ENCODE measurements around the gene OTOF. TPM values are rescaled to one million over a fixed set of nuclear protein-coding genes. Genes with fewer than 3 reads are reported as not detected.

Gene OTOF
- total and polyA plus RNA-seq, 4 donors, result 1.6 to 6.6 (median 5.5) TPM

- Histone ChIP-seq H3K27me3 (ENCODE audit: control insufficient read depth, insufficient read depth, low read length) (no peaks in the 10 kb centered on the region), H3K9me3 (ENCODE audit: control insufficient read depth, insufficient read depth, low read length) (no peaks in the 10 kb centered on the region), H3K27ac (ENCODE audit: low read depth, low read length) (no peak overlapping the region), H3K4me3 (ENCODE audit: low read depth, low read length) (no peak overlapping the region), H3K4me1 (ENCODE audit: control insufficient read depth, insufficient read depth, low read length) (peaks cover 17% of the 10 kb centered on the region), H3K36me3 (ENCODE audit: control insufficient read depth, insufficient read depth, low read length) (peaks cover 39% of the 10 kb centered on the region)
- WGBS (ENCODE audit: insufficient coverage), result 75% methylated on average over 22 of the region's 33 CpGs
- DNase-seq (ENCODE audit: low read depth in 4 of 6, low spot score in 6 of 6), result no peak
These were observed 606 bp downstream of the OTOF start for GRCh38 chr2:26477126-26477910.

DNA sequence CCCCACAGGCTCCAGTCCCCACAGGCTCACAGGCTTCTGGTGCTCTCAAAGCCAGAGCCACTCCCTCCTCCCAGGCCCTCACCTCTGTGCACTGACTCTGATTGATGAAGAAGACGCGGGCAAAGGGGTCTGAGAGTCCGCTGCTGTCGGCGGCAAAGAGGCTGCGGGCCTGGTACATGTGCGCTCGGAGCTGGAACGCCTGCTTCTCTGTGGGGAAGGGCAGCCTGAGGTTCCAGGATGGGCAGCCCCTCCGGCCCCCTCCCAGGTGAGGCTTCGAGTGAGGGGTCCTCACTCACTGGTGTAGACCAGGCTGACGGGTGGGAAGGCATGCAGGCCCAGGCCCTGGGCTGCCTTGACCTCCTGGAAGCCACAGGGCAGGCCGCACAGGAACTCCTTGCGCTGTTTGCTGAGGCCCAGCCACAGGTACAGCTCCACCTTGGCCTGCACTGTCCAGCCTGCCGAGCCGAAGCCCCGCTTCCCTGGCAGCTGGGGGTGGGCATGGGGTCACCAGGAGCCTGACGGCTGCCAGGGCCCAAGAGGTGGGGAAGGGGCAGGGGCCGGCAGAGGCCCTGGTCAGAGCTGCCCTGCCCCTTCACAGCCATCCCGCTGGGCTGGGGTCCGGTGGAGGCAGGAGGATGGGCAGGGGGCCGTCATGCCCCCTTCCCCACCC is 2.0 kb downstream of the OTOF start:
- Histone ChIP-seq H3K9me3 (ENCODE audit: control insufficient read depth, insufficient read depth, low read length) (no peaks in the 10 kb centered on the region), H3K4me1 (ENCODE audit: control insufficient read depth, insufficient read depth, low read length) (peaks cover 14% of the 10 kb centered on the region)
- WGBS (ENCODE audit: insufficient coverage), result 72% methylated on average over 17 of the region's 22 CpGs

DNA sequence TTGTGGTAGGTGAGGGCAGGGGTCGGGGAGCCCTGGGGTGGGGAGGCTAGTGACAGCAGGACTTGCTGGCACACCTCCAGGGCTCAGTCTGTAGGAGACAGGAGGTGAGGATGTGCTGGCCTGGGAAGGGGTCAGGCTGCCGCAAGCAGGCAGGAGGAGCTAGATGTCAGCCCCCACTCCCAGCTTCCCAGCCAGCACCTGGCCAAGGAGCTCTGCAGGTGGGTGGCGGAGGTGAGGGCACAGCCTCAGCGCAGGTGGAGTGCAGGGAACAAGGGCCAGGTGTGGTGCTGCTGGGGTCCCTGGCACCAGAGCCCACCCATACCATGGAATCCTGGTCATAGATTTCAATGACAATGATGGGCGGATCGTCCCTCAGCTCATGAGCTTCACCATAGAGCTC is 2.9 kb downstream of the OTOF start:
- H3K27ac ChIP-seq (ENCODE audit: low read depth, low read length), result no peak overlapping the region
- DNase-seq (ENCODE audit: low read depth in 4 of 6, low spot score in 6 of 6), result no peak
- H3K27me3 ChIP-seq (ENCODE audit: control insufficient read depth, insufficient read depth, low read length), result no peaks in the 10 kb centered on the region
- no peak overlapping the region for H3K4me3 ChIP-seq (ENCODE audit: low read depth, low read length)
- H3K4me1 ChIP-seq (ENCODE audit: control insufficient read depth, insufficient read depth, low read length), result peaks cover 9% of the 10 kb centered on the region
- 92% methylated on average over 6 of the region's 6 CpGs for WGBS (ENCODE audit: insufficient coverage)
- H3K9me3 ChIP-seq (ENCODE audit: control insufficient read depth, insufficient read depth, low read length), result no peaks in the 10 kb centered on the region
- H3K36me3 ChIP-seq (ENCODE audit: control insufficient read depth, insufficient read depth, low read length), result peaks cover 42% of the 10 kb centered on the region

More for the DNA sequence above, 2.0 kb downstream of the OTOF start:
- H3K27me3 ChIP-seq (ENCODE audit: control insufficient read depth, insufficient read depth, low read length), result no peaks in the 10 kb centered on the region
- DNase-seq (ENCODE audit: low read depth in 4 of 6, low spot score in 6 of 6), result peak in 1 of 6 donors; percentile 12
- H3K36me3 ChIP-seq (ENCODE audit: control insufficient read depth, insufficient read depth, low read length), result peaks cover 41% of the 10 kb centered on the region
- no peak overlapping the region for H3K4me3 ChIP-seq (ENCODE audit: low read depth, low read length)
- H3K27ac ChIP-seq (ENCODE audit: low read depth, low read length), result no peak overlapping the region

DNA sequence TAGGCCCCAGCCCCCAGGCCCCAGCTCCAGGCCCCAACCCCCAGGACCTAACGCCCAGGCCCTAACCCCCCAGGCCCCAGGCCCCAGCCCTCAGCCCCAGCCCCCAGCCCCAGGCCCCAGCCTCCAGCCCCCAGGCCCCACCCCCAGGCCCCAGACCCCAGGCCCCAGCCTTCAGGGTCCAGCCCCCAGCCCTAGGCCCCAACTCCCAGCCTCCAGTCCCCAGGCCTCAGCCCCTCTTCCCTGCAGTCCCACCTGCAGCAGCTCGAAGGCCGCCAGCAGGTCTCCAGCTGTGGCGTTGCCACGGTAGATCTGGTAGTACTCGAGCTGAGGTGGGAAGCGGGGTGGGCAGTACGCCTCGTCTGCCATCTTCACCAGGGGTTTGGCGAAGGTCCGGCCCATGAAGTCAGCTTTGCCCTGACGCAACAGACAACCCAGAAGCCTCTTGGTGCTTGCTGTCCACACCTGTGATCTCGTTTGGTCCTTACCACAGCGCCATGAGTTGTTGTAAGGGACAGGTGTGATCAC is 3.6 kb downstream of the OTOF start:
- Histone ChIP-seq H3K36me3 (ENCODE audit: control insufficient read depth, insufficient read depth, low read length) (peaks cover 36% of the 10 kb centered on the region), H3K4me3 (ENCODE audit: low read depth, low read length) (no peak overlapping the region), H3K27ac (ENCODE audit: low read depth, low read length) (no peak overlapping the region), H3K27me3 (ENCODE audit: control insufficient read depth, insufficient read depth, low read length) (no peaks in the 10 kb centered on the region), H3K9me3 (ENCODE audit: control insufficient read depth, insufficient read depth, low read length) (no peaks in the 10 kb centered on the region), H3K4me1 (ENCODE audit: control insufficient read depth, insufficient read depth, low read length) (peaks cover 9% of the 10 kb centered on the region)
- WGBS (ENCODE audit: insufficient coverage), result 89% methylated on average over 13 of the region's 14 CpGs
- no peak for DNase-seq (ENCODE audit: low read depth in 4 of 6, low spot score in 6 of 6)

DNA sequence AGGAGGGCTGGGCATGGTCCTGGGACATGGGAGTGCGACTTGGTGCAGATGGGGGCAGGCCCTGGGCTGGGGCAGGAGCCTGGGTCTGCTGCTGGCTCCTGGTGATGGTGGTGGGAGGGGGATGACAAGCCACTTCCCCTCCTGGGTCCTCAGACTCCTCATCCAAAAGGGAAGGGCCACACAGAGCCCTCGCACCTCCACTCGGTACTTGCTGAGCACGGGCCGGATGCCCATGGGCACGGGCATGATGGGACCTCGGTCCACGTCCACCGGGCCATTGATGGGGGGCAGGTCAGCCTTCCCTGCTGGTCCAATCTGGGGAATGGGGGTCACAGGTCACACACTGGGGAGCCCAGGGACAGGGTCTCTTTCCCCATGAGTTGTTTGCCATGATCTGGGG is 4.1 kb downstream of the OTOF start:
- Histone ChIP-seq H3K36me3 (ENCODE audit: control insufficient read depth, insufficient read depth, low read length) (peaks cover 32% of the 10 kb centered on the region), H3K27me3 (ENCODE audit: control insufficient read depth, insufficient read depth, low read length) (no peaks in the 10 kb centered on the region), H3K9me3 (ENCODE audit: control insufficient read depth, insufficient read depth, low read length) (no peaks in the 10 kb centered on the region), H3K4me3 (ENCODE audit: low read depth, low read length) (no peak overlapping the region), H3K27ac (ENCODE audit: low read depth, low read length) (no peak overlapping the region), H3K4me1 (ENCODE audit: control insufficient read depth, insufficient read depth, low read length) (peaks cover 9% of the 10 kb centered on the region)
- no peak for DNase-seq (ENCODE audit: low read depth in 4 of 6, low spot score in 6 of 6)
- WGBS (ENCODE audit: insufficient coverage), result 91% methylated on average over 8 of the region's 9 CpGs

DNA sequence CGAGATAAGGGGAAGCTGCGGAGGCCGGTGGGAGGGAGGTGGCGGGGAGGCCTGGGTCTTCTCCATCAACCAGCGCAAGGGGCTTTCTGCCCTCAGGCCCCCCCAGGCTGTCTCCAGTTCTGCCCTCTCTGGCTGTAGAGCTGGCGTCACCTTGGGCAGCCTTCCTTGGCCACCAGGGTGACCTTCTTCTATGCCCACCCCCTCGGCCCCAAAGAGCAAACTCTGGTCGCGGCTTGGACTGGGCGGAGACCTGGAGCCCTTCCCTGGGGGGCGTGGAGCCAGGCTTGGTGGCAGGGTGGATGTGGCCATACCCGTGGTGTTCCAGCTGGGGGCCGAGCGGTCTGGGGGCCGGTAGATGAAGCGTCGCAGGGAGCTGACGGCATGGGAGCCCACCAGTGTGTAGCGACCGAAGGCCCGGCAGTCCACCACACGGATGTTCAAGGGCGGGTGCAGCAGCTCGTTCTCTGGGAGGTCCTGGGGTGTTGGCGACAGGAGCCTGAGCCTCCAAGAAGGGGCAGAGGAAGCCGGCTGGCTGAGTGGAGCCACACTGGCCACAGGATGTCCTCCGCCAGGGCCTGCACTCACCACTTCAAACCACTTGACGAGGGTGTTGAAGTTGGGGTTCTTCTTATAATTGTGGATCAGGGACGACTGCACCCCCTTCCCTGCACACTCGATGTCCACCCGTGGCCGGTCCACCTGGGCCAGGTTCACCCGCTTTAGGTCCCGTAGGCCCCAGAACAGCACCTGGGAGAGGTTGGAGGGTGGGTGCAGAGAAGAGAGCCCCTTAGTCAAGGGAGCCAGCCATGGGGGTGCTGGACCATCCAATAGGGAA is 4.9 kb downstream of the OTOF start:
- H3K4me3 ChIP-seq (ENCODE audit: low read depth, low read length), result no peak overlapping the region
- H3K27me3 ChIP-seq (ENCODE audit: control insufficient read depth, insufficient read depth, low read length), result no peaks in the 10 kb centered on the region
- WGBS (ENCODE audit: insufficient coverage), result 92% methylated on average over 32 of the region's 34 CpGs
- H3K27ac ChIP-seq (ENCODE audit: low read depth, low read length), result no peak overlapping the region
- H3K4me1 ChIP-seq (ENCODE audit: control insufficient read depth, insufficient read depth, low read length), result peaks cover 9% of the 10 kb centered on the region
- no peaks in the 10 kb centered on the region for H3K9me3 ChIP-seq (ENCODE audit: control insufficient read depth, insufficient read depth, low read length)
- DNase-seq (ENCODE audit: low read depth in 4 of 6, low spot score in 6 of 6), result no peak
- H3K36me3 ChIP-seq (ENCODE audit: control insufficient read depth, insufficient read depth, low read length), result peaks cover 32% of the 10 kb centered on the region

- H3K9me3 ChIP-seq (ENCODE audit: control insufficient read depth, insufficient read depth, low read length), result no peaks in the 10 kb centered on the region
- peaks cover under 1% of the 10 kb centered on the region for H3K4me1 ChIP-seq (ENCODE audit: control insufficient read depth, insufficient read depth, low read length)
- peaks cover 32% of the 10 kb centered on the region for H3K36me3 ChIP-seq (ENCODE audit: control insufficient read depth, insufficient read depth, low read length)
- H3K4me3 ChIP-seq (ENCODE audit: low read depth, low read length), result no peak overlapping the region
- 83% methylated on average over 19 of the region's 25 CpGs for WGBS (ENCODE audit: insufficient coverage)
- H3K27ac ChIP-seq (ENCODE audit: low read depth, low read length), result no peak overlapping the region
- H3K27me3 ChIP-seq (ENCODE audit: control insufficient read depth, insufficient read depth, low read length), result no peaks in the 10 kb centered on the region
- DNase-seq (ENCODE audit: low read depth in 4 of 6, low spot score in 6 of 6), result no peak
These were observed 5.9 kb downstream of the OTOF start for GRCh38 chr2:26471766-26472706.

DNA sequence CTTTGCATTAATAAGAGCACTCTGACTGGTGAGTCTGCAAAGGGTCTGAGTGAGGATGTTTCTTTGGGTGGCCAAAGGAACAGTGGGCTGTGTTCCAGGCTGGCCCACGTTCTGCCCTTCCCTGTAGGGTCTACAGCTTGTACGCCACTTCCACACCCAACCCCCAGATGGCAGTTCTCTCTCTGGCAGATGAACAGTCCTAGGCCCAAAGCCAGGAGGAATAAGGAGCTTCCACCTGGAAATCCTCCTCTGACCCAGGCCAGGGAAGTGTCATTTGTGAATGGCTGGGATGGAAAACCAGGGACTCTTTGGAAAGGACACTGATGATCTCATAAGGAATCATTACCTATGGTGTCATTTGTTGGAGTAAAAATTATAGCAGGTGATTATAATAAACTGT is 6.6 kb downstream of the OTOF start:
- no peaks in the 10 kb centered on the region for H3K9me3 ChIP-seq (ENCODE audit: control insufficient read depth, insufficient read depth, low read length)
- H3K4me3 ChIP-seq (ENCODE audit: low read depth, low read length), result no peak overlapping the region
- H3K36me3 ChIP-seq (ENCODE audit: control insufficient read depth, insufficient read depth, low read length), result peaks cover 34% of the 10 kb centered on the region
- H3K4me1 ChIP-seq (ENCODE audit: control insufficient read depth, insufficient read depth, low read length), result no peaks in the 10 kb centered on the region
- WGBS (ENCODE audit: insufficient coverage), result no CpG with 5 or more reads among the region's 2 CpGs
- DNase-seq (ENCODE audit: low read depth in 4 of 6, low spot score in 6 of 6), result peak in 2 of 6 donors; percentile 16 to 34
- H3K27ac ChIP-seq (ENCODE audit: low read depth, low read length), result no peak overlapping the region
- no peaks in the 10 kb centered on the region for H3K27me3 ChIP-seq (ENCODE audit: control insufficient read depth, insufficient read depth, low read length)
